D721Med (cell line): ENCODE results near the gene MXD4.

ENCODE experiments used
- DNase-seq: peaks from one replicate; pipeline ENCODE4 v3.0.0; 2011; ENCODE audit warnings: low spot score; ENCODE audit not compliant: insufficient read length
- FAIRE-seq: peaks from 2 replicates; lab custom pipeline; 2011; peaks lifted over from hg19 to GRCh38; lab: Jason Lieb, UNC
- CTCF ChIP-seq: IDR thresholded peaks from 2 replicates; pipeline ENCODE4 v1.5.1; 2012; ENCODE audit warnings: mild to moderate bottlenecking, control low read depth; ENCODE audit not compliant: insufficient read depth; ENCODE audit errors: missing control alignments

Gene MXD4

DNA sequence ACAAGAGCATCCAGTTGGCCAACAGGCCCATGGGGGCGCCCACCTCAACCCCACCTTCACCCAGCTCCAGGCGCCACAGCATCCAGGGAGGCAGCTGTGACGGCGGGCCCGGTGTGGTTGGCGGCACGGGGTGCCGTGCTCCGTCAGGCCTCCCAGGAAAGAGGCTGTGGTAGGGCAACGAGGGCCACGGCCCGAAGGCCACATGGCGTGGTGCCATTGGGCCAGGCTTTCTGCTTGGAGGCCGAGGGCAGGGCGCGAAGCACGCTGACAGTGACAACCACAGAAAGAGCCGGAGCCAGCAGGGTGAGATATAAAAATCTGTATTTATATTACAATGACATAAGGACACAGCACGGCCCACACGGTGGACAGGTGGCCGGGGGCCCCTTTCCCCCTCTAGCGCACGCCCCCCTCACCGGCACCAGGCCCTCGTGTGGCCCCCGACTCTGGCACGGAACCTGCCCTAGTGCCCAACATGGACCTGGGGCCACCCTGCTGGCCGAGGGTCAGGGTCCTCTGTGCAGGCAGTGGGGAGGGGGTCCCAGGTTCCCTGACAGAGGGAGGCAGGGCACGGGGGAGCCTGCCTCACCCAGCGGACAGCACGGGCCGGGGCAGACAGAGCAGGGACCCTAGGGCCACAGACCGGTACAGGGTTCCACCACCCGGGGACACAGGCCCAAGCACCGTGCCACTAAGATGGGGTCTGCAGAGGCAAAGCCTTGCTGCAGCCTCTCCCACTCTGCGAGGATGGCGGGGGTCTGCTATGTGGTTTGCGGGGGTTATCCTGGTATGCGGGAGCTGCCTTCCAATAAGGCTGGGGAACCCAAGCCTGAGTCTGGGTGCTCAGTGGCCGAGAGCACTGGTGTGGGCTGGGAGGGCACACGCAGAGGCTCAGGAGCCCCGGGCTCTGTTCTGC is 14.5 kb downstream of the MXD4 start:
- peak; percentile 8 for DNase-seq
- FAIRE-seq: no peak
- TF ChIP-seq CTCF: no peak

- DNase-seq (no peak), FAIRE-seq (no peak)
- no peak for TF ChIP-seq CTCF
Observed at GRCh38 chr4:2246384-2247127, 15.4 kb downstream of the MXD4 start.

- DNase-seq (no peak), FAIRE-seq (no peak)
- TF ChIP-seq CTCF: no peak
Observed at GRCh38 chr4:2245787-2246275, 16.1 kb downstream of the MXD4 start.

- no peak for TF ChIP-seq CTCF
- FAIRE-seq (no peak), DNase-seq (no peak)
Observed at GRCh38 chr4:2245057-2245786, 16.7 kb downstream of the MXD4 start.

GRCh38 chr4:2243681-2244380 is 18.1 kb downstream of the MXD4 start:
- FAIRE-seq (no peak), DNase-seq (no peak)
- peak; percentile 3 for TF ChIP-seq CTCF
